ENCODE results near the gene RNF11. TPM values are rescaled to one million over a fixed set of nuclear protein-coding genes. Genes with fewer than 3 reads are reported as not detected.

RNF11 gene
- total RNA-seq, 1 experiment from 2014 or later, result 145 TPM

- DNase-seq, result no peak
- H3K27ac ChIP-seq, result no peak overlapping the region
- peaks cover 38% of the 10 kb centered on the region for H3K4me1 ChIP-seq
- no peaks in the 10 kb centered on the region for H3K27me3 ChIP-seq
- peaks cover 12% of the 10 kb centered on the region for H3K36me3 ChIP-seq
- no peak overlapping the region for H3K4me3 ChIP-seq
- H3K9me3 ChIP-seq (replicated peaks), result no peaks in the 10 kb centered on the region
Measured at GRCh38 chr1:51265618-51266017, 29.5 kb downstream of the RNF11 start.

DNA sequence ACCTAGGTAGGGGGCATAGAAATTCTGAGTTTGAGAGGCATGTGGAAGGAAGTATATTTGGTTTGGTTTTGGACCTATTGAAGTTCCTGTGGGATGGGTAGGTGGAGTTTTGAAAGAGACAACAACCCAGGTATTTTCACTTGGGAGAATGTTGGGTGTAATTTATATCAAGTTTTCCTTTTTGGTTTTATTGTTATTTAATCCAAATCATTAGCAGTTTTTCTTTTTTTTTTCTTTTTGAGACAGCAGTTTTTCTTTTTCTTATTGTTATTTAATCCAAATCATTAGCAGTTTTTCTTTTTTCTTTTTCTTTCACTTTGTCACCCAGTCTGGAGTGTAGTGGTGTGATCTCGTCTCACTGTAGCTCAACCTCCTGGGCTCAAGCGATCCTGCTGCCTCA is 30.1 kb downstream of the RNF11 start:
- H3K27me3 ChIP-seq, result no peaks in the 10 kb centered on the region
- peaks cover 13% of the 10 kb centered on the region for H3K36me3 ChIP-seq
- no peak overlapping the region for H3K4me3 ChIP-seq
- no peak overlapping the region for H3K27ac ChIP-seq
- peaks cover 32% of the 10 kb centered on the region for H3K4me1 ChIP-seq
- H3K9me3 ChIP-seq (replicated peaks), result no peaks in the 10 kb centered on the region
- DNase-seq, result no peak

GRCh38 chr1:51266791-51267190 is 30.7 kb downstream of the RNF11 start:
- Histone ChIP-seq H3K4me1 (peaks cover 26% of the 10 kb centered on the region), H3K27me3 (no peaks in the 10 kb centered on the region), H3K27ac (no peak overlapping the region), H3K36me3 (peaks cover 18% of the 10 kb centered on the region), H3K4me3 (no peak overlapping the region), H3K9me3 (replicated peaks) (no peaks in the 10 kb centered on the region)
- no peak for DNase-seq

GRCh38 chr1:51268634-51269033 is 32.6 kb downstream of the RNF11 start:
- no peaks in the 10 kb centered on the region for H3K27me3 ChIP-seq
- no peaks in the 10 kb centered on the region for H3K9me3 ChIP-seq (replicated peaks)
- peaks cover 12% of the 10 kb centered on the region for H3K4me1 ChIP-seq
- H3K36me3 ChIP-seq, result peaks cover 31% of the 10 kb centered on the region
- H3K4me3 ChIP-seq, result no peak overlapping the region
- no peak for DNase-seq
- H3K27ac ChIP-seq, result peak overlapping the region; percentile 2; the same call in 1 of the 2 replicates

- Histone ChIP-seq H3K27me3 (no peaks in the 10 kb centered on the region), H3K36me3 (peaks cover 34% of the 10 kb centered on the region), H3K9me3 (replicated peaks) (no peaks in the 10 kb centered on the region), H3K4me3 (no peak overlapping the region), H3K4me1 (no peaks in the 10 kb centered on the region; the same call in 1 of the 2 replicates), H3K27ac (no peak overlapping the region)
- DNase-seq, result no peak
Measured at GRCh38 chr1:51270751-51271150, 34.7 kb downstream of the RNF11 start.

GRCh38 chr1:51272916-51273315 is 36.8 kb downstream of the RNF11 start:
- H3K4me3 ChIP-seq, result no peak overlapping the region
- H3K27me3 ChIP-seq, result no peaks in the 10 kb centered on the region
- H3K4me1 ChIP-seq, result no peaks in the 10 kb centered on the region
- no peak for DNase-seq
- no peak overlapping the region for H3K27ac ChIP-seq
- H3K9me3 ChIP-seq (replicated peaks), result no peaks in the 10 kb centered on the region
- peaks cover 40% of the 10 kb centered on the region for H3K36me3 ChIP-seq

GRCh38 chr1:51274676-51275075 is 38.6 kb downstream of the RNF11 start:
- Histone ChIP-seq H3K36me3 (peaks cover 43% of the 10 kb centered on the region), H3K27me3 (no peaks in the 10 kb centered on the region), H3K9me3 (replicated peaks) (no peaks in the 10 kb centered on the region), H3K27ac (no peak overlapping the region), H3K4me3 (no peak overlapping the region), H3K4me1 (no peaks in the 10 kb centered on the region)
- DNase-seq, result no peak

GRCh38 chr1:51276286-51276685 is 40.2 kb downstream of the RNF11 start:
- no peaks in the 10 kb centered on the region for H3K27me3 ChIP-seq
- H3K4me3 ChIP-seq, result no peak overlapping the region
- no peak for DNase-seq

GRCh38 chr1:51280321-51280978 is 44.4 kb downstream of the RNF11 start:
- no peaks in the 10 kb centered on the region for H3K27me3 ChIP-seq
- H3K4me1 ChIP-seq, result peaks cover 12% of the 10 kb centered on the region
- peaks cover 14% of the 10 kb centered on the region; the same call in 1 of the 2 replicates for H3K36me3 ChIP-seq
- DNase-seq, result no peak
- no peak overlapping the region for H3K27ac ChIP-seq
- no peaks in the 10 kb centered on the region for H3K9me3 ChIP-seq (replicated peaks)
- H3K4me3 ChIP-seq, result no peak overlapping the region

More at GRCh38 chr1:51276286-51276685, 40.2 kb downstream of the RNF11 start:
- Histone ChIP-seq H3K27ac (no peak overlapping the region), H3K36me3 (peaks cover 33% of the 10 kb centered on the region), H3K4me1 (no peaks in the 10 kb centered on the region), H3K9me3 (replicated peaks) (no peaks in the 10 kb centered on the region)

GRCh38 chr1:51281807-51282206 is 45.7 kb downstream of the RNF11 start:
- DNase-seq, result no peak
- H3K9me3 ChIP-seq (replicated peaks), result no peaks in the 10 kb centered on the region

DNA sequence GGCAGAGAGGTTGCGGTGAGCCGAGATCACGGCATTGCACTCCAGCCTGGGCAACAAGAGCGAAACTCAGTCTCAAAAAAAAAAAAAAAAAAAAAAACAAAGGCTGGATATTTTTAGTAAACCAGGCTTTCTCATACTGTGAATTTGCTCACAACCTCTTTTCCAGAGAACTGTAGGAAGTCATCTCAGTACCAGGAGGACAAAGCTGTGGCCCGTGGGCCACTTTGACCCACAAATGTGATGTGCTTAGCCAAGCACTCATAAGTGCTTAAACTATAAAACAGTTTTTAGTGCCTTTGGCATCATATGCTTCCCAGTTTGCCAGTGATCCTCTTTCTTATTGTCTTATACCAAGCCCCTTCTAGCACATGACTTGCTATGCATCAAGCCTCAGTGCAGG is 46.5 kb downstream of the RNF11 start:
- no peak for DNase-seq
- no peak overlapping the region for H3K4me3 ChIP-seq
- H3K27me3 ChIP-seq, result no peaks in the 10 kb centered on the region
- H3K27ac ChIP-seq, result no peak overlapping the region
- H3K4me1 ChIP-seq, result peaks cover 12% of the 10 kb centered on the region
- no peaks in the 10 kb centered on the region for H3K9me3 ChIP-seq (replicated peaks)
- H3K36me3 ChIP-seq, result peaks cover 8% of the 10 kb centered on the region; the same call in 1 of the 2 replicates

More at GRCh38 chr1:51281807-51282206, 45.7 kb downstream of the RNF11 start:
- H3K36me3 ChIP-seq, result peaks cover 11% of the 10 kb centered on the region; the same call in 1 of the 2 replicates
- no peak overlapping the region for H3K4me3 ChIP-seq
- no peak overlapping the region for H3K27ac ChIP-seq
- H3K4me1 ChIP-seq, result peaks cover 12% of the 10 kb centered on the region
- no peaks in the 10 kb centered on the region for H3K27me3 ChIP-seq

DNA sequence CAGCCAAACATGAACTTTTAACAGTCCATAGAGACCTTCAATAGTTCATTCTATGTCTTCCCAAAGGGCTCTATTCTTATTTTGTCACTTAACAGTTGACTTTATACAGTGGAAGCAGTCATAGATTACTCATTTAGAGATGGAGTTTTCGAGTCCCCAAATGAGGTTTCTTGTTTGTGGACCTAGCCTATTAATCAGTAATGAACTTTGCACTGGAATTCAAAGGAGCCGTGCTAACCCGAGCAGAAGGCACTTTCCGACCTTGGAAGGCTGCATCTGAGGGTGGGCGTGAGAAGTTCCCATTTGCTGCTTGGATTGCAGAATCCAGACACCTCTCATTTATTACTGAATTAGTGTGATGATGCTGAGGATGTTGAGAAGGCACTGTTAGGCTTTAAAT is 47.9 kb downstream of the RNF11 start:
- no peak for DNase-seq
- H3K4me1 ChIP-seq, result peaks cover 12% of the 10 kb centered on the region

GRCh38 chr1:51284487-51284954 is 48.4 kb downstream of the RNF11 start:
- Histone ChIP-seq H3K4me3 (no peak overlapping the region), H3K27me3 (no peaks in the 10 kb centered on the region), H3K4me1 (peaks cover 12% of the 10 kb centered on the region), H3K27ac (no peak overlapping the region), H3K9me3 (replicated peaks) (no peaks in the 10 kb centered on the region), H3K36me3 (peaks cover 1% of the 10 kb centered on the region; the same call in 1 of the 2 replicates)
- peak; percentile 47 to 73 for DNase-seq

More for the DNA sequence above, 47.9 kb downstream of the RNF11 start:
- Histone ChIP-seq H3K27me3 (no peaks in the 10 kb centered on the region), H3K27ac (no peak overlapping the region), H3K9me3 (replicated peaks) (no peaks in the 10 kb centered on the region), H3K36me3 (peaks cover 5% of the 10 kb centered on the region; the same call in 1 of the 2 replicates), H3K4me3 (no peak overlapping the region)

GRCh38 chr1:51285055-51285454 is 49.0 kb downstream of the RNF11 start:
- DNase-seq, result no peak

GRCh38 chr1:51287966-51288365 is 51.9 kb downstream of the RNF11 start:
- no peak for DNase-seq
- Histone ChIP-seq H3K27me3 (no peaks in the 10 kb centered on the region), H3K9me3 (replicated peaks) (no peaks in the 10 kb centered on the region), H3K27ac (no peak overlapping the region), H3K4me1 (peaks cover 12% of the 10 kb centered on the region), H3K4me3 (no peak overlapping the region), H3K36me3 (no peaks in the 10 kb centered on the region)

More at GRCh38 chr1:51285055-51285454, 49.0 kb downstream of the RNF11 start:
- H3K27me3 ChIP-seq, result no peaks in the 10 kb centered on the region
- peaks cover 12% of the 10 kb centered on the region for H3K4me1 ChIP-seq
- no peaks in the 10 kb centered on the region for H3K9me3 ChIP-seq (replicated peaks)
- no peak overlapping the region for H3K27ac ChIP-seq
- no peak overlapping the region for H3K4me3 ChIP-seq
- no peaks in the 10 kb centered on the region for H3K36me3 ChIP-seq

DNA sequence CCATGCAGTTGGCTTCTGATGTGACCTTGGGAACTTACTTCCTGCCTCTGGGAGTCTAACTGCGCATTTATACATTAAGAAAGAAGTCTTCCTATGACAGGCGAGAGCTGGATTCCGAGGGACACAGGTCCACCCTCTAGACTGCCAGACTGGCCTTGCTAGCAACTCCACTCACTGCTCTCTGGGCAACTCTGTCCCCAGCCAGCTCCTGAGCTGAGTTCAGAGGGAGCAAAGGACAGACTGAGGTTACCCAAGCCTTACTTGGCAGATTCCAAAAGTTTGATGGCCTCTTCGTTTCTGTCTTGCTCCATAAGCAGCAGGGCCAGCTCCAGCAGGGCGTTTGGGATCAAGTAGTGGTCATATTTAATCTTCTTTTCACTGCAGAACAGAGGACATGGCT is 52.5 kb downstream of the RNF11 start:
- DNase-seq, result no peak
- no peaks in the 10 kb centered on the region for H3K9me3 ChIP-seq (replicated peaks)
- H3K36me3 ChIP-seq, result no peaks in the 10 kb centered on the region
- no peak overlapping the region for H3K4me3 ChIP-seq
- H3K4me1 ChIP-seq, result peaks cover 12% of the 10 kb centered on the region
- no peak overlapping the region for H3K27ac ChIP-seq
- H3K27me3 ChIP-seq, result no peaks in the 10 kb centered on the region

All from SJCRH30 (cell line).